Measurements from ENCODE around the gene CTXND1.

CTXND1 gene

DNA sequence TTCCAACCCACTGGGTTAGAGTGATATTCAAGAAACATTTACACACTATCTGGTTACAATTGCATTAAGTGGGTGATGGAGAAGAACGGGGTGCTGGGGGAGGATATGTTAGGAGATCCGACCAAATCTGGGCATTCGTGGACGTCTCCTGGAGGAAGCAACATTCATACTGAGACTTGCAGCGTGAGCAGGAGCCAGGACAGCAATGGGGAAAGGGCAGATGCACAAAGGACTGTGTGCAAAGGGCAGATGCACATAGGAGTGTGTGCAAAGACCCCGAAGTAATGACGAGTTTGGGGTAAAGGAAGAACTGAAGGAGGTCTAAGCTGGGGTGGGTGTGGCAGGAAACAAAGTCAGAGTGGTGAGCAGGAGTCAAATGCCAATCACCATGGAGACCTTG is 16.1 kb upstream of the CTXND1 start:
- no peak overlapping the region for H3K9ac ChIP-seq (ENCODE audit: low read length)
- H3K27ac ChIP-seq (ENCODE audit: low read length): no peak overlapping the region
- H2AFZ ChIP-seq (ENCODE audit: low read length): no peak overlapping the region
- no peak for DNase-seq
- H3K9me3 ChIP-seq (replicated peaks; ENCODE audit: insufficient read depth, low read length): no peaks in the 10 kb centered on the region
- H3K36me3 ChIP-seq (replicated peaks; ENCODE audit: insufficient read depth, low read length): no peaks in the 10 kb centered on the region
- no peaks in the 10 kb centered on the region for H3K79me2 ChIP-seq (ENCODE audit: low read length)
- H3F3A ChIP-seq (ENCODE audit: insufficient read depth, low read length): no peaks in the 10 kb centered on the region
- H4K20me1 ChIP-seq (ENCODE audit: insufficient read depth, low read length): no peaks in the 10 kb centered on the region
- H3K4me2 ChIP-seq (ENCODE audit: low read depth, low read length): no peak overlapping the region
- no peak for TF ChIP-seq EZH2phosphoT487 (IDR thresholded peaks at IDR 0.05; ENCODE audit: low read length)
- no peak for TF ChIP-seq EZH2 (optimal IDR thresholded peaks at IDR 0.05; ENCODE audit: low read depth, low read length)
- TF ChIP-seq, protein P1, sequence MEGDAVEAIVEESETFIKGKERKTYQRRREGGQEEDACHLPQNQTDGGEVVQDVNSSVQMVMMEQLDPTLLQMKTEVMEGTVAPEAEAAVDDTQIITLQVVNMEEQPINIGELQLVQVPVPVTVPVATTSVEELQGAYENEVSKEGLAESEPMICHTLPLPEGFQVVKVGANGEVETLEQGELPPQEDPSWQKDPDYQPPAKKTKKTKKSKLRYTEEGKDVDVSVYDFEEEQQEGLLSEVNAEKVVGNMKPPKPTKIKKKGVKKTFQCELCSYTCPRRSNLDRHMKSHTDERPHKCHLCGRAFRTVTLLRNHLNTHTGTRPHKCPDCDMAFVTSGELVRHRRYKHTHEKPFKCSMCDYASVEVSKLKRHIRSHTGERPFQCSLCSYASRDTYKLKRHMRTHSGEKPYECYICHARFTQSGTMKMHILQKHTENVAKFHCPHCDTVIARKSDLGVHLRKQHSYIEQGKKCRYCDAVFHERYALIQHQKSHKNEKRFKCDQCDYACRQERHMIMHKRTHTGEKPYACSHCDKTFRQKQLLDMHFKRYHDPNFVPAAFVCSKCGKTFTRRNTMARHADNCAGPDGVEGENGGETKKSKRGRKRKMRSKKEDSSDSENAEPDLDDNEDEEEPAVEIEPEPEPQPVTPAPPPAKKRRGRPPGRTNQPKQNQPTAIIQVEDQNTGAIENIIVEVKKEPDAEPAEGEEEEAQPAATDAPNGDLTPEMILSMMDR (IDR thresholded peaks at IDR 0.05; ENCODE audit: low read length): no peak
- H3K4me3 ChIP-seq (ENCODE audit: low read length): no peak overlapping the region
- H3K4me1 ChIP-seq (ENCODE audit: low read length): no peaks in the 10 kb centered on the region
- no peaks in the 10 kb centered on the region for H3K27me3 ChIP-seq (replicated peaks; ENCODE audit: insufficient read depth, low read length)
- no peaks in the 10 kb centered on the region for H3K9me2 ChIP-seq (replicated peaks; ENCODE audit: insufficient read depth, low read length)

DNA sequence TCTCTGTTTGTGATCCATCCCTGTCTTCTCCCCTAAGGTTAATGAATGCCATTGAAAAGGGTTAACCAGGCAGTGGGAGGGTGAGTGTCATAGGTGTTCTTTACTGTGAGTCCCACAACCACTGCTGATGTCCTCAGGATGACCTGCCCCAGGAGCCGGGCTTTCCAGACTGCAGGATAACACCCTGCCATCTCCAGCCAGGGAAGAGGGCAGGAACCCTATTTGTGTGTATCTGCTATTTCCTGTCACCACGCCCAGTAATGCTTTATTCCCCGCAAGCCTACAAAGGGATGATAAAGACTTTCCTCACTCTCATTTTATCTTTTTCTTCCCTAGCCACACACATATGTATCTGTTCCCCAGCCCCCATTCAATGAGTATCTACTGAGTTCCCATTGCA is 15.6 kb upstream of the CTXND1 start:
- H2AFZ ChIP-seq (ENCODE audit: low read length): no peak overlapping the region
- H3K27ac ChIP-seq (ENCODE audit: low read length): no peak overlapping the region
- no peaks in the 10 kb centered on the region for H3K27me3 ChIP-seq (replicated peaks; ENCODE audit: insufficient read depth, low read length)
- H3K79me2 ChIP-seq (ENCODE audit: low read length): no peaks in the 10 kb centered on the region
- H3K4me1 ChIP-seq (ENCODE audit: low read length): no peaks in the 10 kb centered on the region
- no peaks in the 10 kb centered on the region for H3F3A ChIP-seq (ENCODE audit: insufficient read depth, low read length)
- H3K4me3 ChIP-seq (ENCODE audit: low read length): no peak overlapping the region
- DNase-seq: no peak
- H3K36me3 ChIP-seq (replicated peaks; ENCODE audit: insufficient read depth, low read length): no peaks in the 10 kb centered on the region
- no peak for TF ChIP-seq EZH2phosphoT487 (IDR thresholded peaks at IDR 0.05; ENCODE audit: low read length)
- TF ChIP-seq EZH2 (optimal IDR thresholded peaks at IDR 0.05; ENCODE audit: low read depth, low read length): no peak
- TF ChIP-seq, protein P1 (IDR thresholded peaks at IDR 0.05; ENCODE audit: low read length): no peak
- no peak overlapping the region for H3K9ac ChIP-seq (ENCODE audit: low read length)
- H3K9me3 ChIP-seq (replicated peaks; ENCODE audit: insufficient read depth, low read length): no peaks in the 10 kb centered on the region
- H3K9me2 ChIP-seq (replicated peaks; ENCODE audit: insufficient read depth, low read length): no peaks in the 10 kb centered on the region
- no peaks in the 10 kb centered on the region for H4K20me1 ChIP-seq (ENCODE audit: insufficient read depth, low read length)
- no peak overlapping the region for H3K4me2 ChIP-seq (ENCODE audit: low read depth, low read length)

DNA sequence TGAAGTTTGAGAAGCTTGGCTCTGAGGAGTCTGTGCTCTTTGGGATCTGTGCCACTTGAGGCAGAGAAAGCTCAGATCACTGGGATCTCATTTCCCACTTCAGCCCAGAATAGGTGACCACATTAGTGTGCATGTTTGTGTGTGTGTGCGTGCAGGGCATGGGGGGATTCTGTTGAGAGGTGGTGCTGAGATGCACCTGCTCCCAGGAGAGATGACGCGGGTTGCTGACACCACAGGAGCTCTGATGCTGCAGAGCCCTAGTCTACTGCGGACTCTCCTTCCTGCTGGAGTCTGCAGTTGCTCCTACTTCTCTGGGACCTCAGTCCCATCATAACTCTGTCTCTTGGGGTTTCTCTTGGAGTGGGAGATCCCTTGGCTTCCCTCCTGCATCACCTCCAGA is 14.7 kb upstream of the CTXND1 start:
- TF ChIP-seq, protein P1 (IDR thresholded peaks at IDR 0.05; ENCODE audit: low read length): no peak
- no peak for TF ChIP-seq EZH2 (optimal IDR thresholded peaks at IDR 0.05; ENCODE audit: low read depth, low read length)
- TF ChIP-seq EZH2phosphoT487 (IDR thresholded peaks at IDR 0.05; ENCODE audit: low read length): no peak
- Histone ChIP-seq H3K36me3 (replicated peaks; ENCODE audit: insufficient read depth, low read length) (no peaks in the 10 kb centered on the region), H3K9ac (ENCODE audit: low read length) (no peak overlapping the region), H3K4me3 (ENCODE audit: low read length) (no peak overlapping the region), H3K9me2 (replicated peaks; ENCODE audit: insufficient read depth, low read length) (no peaks in the 10 kb centered on the region), H2AFZ (ENCODE audit: low read length) (no peak overlapping the region), H4K20me1 (ENCODE audit: insufficient read depth, low read length) (no peaks in the 10 kb centered on the region), H3K27me3 (replicated peaks; ENCODE audit: insufficient read depth, low read length) (no peaks in the 10 kb centered on the region), H3K4me1 (ENCODE audit: low read length) (no peaks in the 10 kb centered on the region), H3K79me2 (ENCODE audit: low read length) (no peaks in the 10 kb centered on the region), H3K9me3 (replicated peaks; ENCODE audit: insufficient read depth, low read length) (no peaks in the 10 kb centered on the region), H3K4me2 (ENCODE audit: low read depth, low read length) (no peak overlapping the region), H3K27ac (ENCODE audit: low read length) (no peak overlapping the region), H3F3A (ENCODE audit: insufficient read depth, low read length) (no peaks in the 10 kb centered on the region)
- DNase-seq: no peak
